ENCODE results near the gene TLR10. TPM values are rescaled to one million over a fixed set of nuclear protein-coding genes. Genes with fewer than 3 reads are reported as not detected.
"Not testable (repeated sequence)": the region's sequence is repeated elsewhere in the genome, so short reads cannot be mapped to it uniquely, and the experiment has no call there.

The TLR10 gene
- total and polyA plus RNA-seq, 3 experiments from 2014 or later: not detected

GRCh38 chr4:38820329-38821061 is 37.7 kb upstream of the TLR10 start:
- DNase-seq: no peak
- Mint-ChIP-seq H3K9me3 (peaks cover 3 to 11% (median 11%) of the 10 kb centered on the region in 5 donors), H3K27me3 (peaks cover 0 to 7% of the 10 kb centered on the region in 2 donors), H3K4me1 (peaks cover 7 to 18% (median 11%) of the 10 kb centered on the region in 3 donors), H3K4me3 (no peak overlapping the region), H3K27ac (no peak overlapping the region), H3K36me3 (peaks cover 0 to 33% (median 3%) of the 10 kb centered on the region in 3 donors)
- Histone ChIP-seq H3K27me3 (ENCODE audit: insufficient read depth, low read length, poor library complexity, severe bottlenecking) (no peaks in the 10 kb centered on the region), H3K4me1 (ENCODE audit: insufficient read depth, low read length) (no peaks in the 10 kb centered on the region), H3K36me3 (ENCODE audit: insufficient read depth, low read length) (no peaks in the 10 kb centered on the region), H3K4me3 (ENCODE audit: low read length) (no peak overlapping the region), H3K27ac (ENCODE audit: low read depth, low read length) (no peak overlapping the region), H3K9me3 (ENCODE audit: low read length) (no peaks in the 10 kb centered on the region)
- ChIA-PET CTCF (no interaction called here), POLR2A (no interaction called here)

GRCh38 chr4:38819569-38819968 is 36.8 kb upstream of the TLR10 start:
- peak overlapping the region in 1 of 8 donors; percentile 30 for H3K27ac Mint-ChIP-seq
- Histone ChIP-seq H3K27me3 (ENCODE audit: insufficient read depth, low read length, poor library complexity, severe bottlenecking) (no peaks in the 10 kb centered on the region), H3K36me3 (ENCODE audit: insufficient read depth, low read length) (no peaks in the 10 kb centered on the region), H3K4me1 (ENCODE audit: insufficient read depth, low read length) (no peaks in the 10 kb centered on the region), H3K4me3 (ENCODE audit: low read length) (no peak overlapping the region), H3K27ac (ENCODE audit: low read depth, low read length) (no peak overlapping the region), H3K9me3 (ENCODE audit: low read length) (no peaks in the 10 kb centered on the region)
- peaks cover 0 to 7% of the 10 kb centered on the region in 2 donors for H3K27me3 Mint-ChIP-seq
- ChIA-PET POLR2A (no interaction called here), CTCF (no interaction called here)
- peaks cover 7 to 18% (median 11%) of the 10 kb centered on the region in 3 donors for H3K4me1 Mint-ChIP-seq
- no peak for DNase-seq
- peaks cover 0 to 31% (median 3%) of the 10 kb centered on the region in 3 donors for H3K36me3 Mint-ChIP-seq
- peaks cover 3 to 13% (median 12%) of the 10 kb centered on the region in 5 donors for H3K9me3 Mint-ChIP-seq
- no peak overlapping the region for H3K4me3 Mint-ChIP-seq

GRCh38 chr4:38818441-38818976 is 35.7 kb upstream of the TLR10 start:
- Mint-ChIP-seq H3K27me3 (peaks cover 0 to 9% of the 10 kb centered on the region in 2 donors), H3K36me3 (peaks cover 0 to 30% (median 3%) of the 10 kb centered on the region in 3 donors), H3K4me1 (peaks cover 7 to 18% (median 11%) of the 10 kb centered on the region in 3 donors), H3K4me3 (no peak overlapping the region), H3K27ac (no peak overlapping the region), H3K9me3 (peaks cover 3 to 19% (median 15%) of the 10 kb centered on the region in 5 donors)
- Histone ChIP-seq H3K27me3 (ENCODE audit: insufficient read depth, low read length, poor library complexity, severe bottlenecking) (no peaks in the 10 kb centered on the region), H3K27ac (ENCODE audit: low read depth, low read length) (no peak overlapping the region), H3K4me3 (ENCODE audit: low read length) (no peak overlapping the region), H3K4me1 (ENCODE audit: insufficient read depth, low read length) (no peaks in the 10 kb centered on the region), H3K9me3 (ENCODE audit: low read length) (no peaks in the 10 kb centered on the region), H3K36me3 (ENCODE audit: insufficient read depth, low read length) (no peaks in the 10 kb centered on the region)
- ChIA-PET POLR2A (no interaction called here), CTCF (interaction anchor here (1.3 kb wide), 1 partner anchor 59 kb away, joined by 3 read pairs; no protein-coding TSS in a partner anchor)
- DNase-seq: no peak

GRCh38 chr4:38815885-38816782 is 33.3 kb upstream of the TLR10 start:
- no peak for DNase-seq
- H3K4me3 ChIP-seq (ENCODE audit: low read length): no peak overlapping the region
- Mint-ChIP-seq H3K27ac (peak overlapping the region in 1 of 8 donors; percentile 47), H3K4me1 (peaks cover 7 to 18% (median 11%) of the 10 kb centered on the region in 3 donors), H3K36me3 (peaks cover 0 to 24% (median 0%) of the 10 kb centered on the region in 3 donors), H3K9me3 (peaks cover 0 to 14% (median 11%) of the 10 kb centered on the region in 5 donors), H3K4me3 (no peak overlapping the region), H3K27me3 (peaks cover 0 to 12% of the 10 kb centered on the region in 2 donors)
- no peaks in the 10 kb centered on the region for H3K9me3 ChIP-seq (ENCODE audit: low read length)
- H3K27ac ChIP-seq (ENCODE audit: low read depth, low read length): no peak overlapping the region
- H3K27me3 ChIP-seq (ENCODE audit: insufficient read depth, low read length, poor library complexity, severe bottlenecking): no peaks in the 10 kb centered on the region
- ChIA-PET CTCF (interaction anchor here (1.0 kb wide), 1 partner anchor 34 kb away, joined by 3 read pairs; the partner anchor contains the start of gene TLR10), POLR2A (interaction anchor here (0.5 kb wide), 1 partner anchor 1383 kb away, joined by 3 read pairs; no protein-coding TSS in a partner anchor)
- no peaks in the 10 kb centered on the region for H3K36me3 ChIP-seq (ENCODE audit: insufficient read depth, low read length)
- no peaks in the 10 kb centered on the region for H3K4me1 ChIP-seq (ENCODE audit: insufficient read depth, low read length)

GRCh38 chr4:38814386-38814785 is 31.6 kb upstream of the TLR10 start:
- POLR2A ChIA-PET: no interaction called here

GRCh38 chr4:38811297-38811696 is 28.5 kb upstream of the TLR10 start:
- Histone ChIP-seq H3K27me3 (ENCODE audit: insufficient read depth, low read length, poor library complexity, severe bottlenecking) (no peaks in the 10 kb centered on the region), H3K36me3 (ENCODE audit: insufficient read depth, low read length) (no peaks in the 10 kb centered on the region), H3K4me3 (ENCODE audit: low read length) (no peak overlapping the region), H3K4me1 (ENCODE audit: insufficient read depth, low read length) (no peaks in the 10 kb centered on the region), H3K9me3 (ENCODE audit: low read length) (no peaks in the 10 kb centered on the region), H3K27ac (ENCODE audit: low read depth, low read length) (no peak overlapping the region)
- CTCF ChIA-PET: no interaction called here
- DNase-seq: no peak
- Mint-ChIP-seq H3K4me3 (no peak overlapping the region), H3K4me1 (peaks cover 0 to 3% (median 0%) of the 10 kb centered on the region in 3 donors), H3K27ac (peak overlapping the region in 1 of 8 donors; percentile 15), H3K27me3 (peaks cover 0 to 8% of the 10 kb centered on the region in 2 donors), H3K36me3 (peaks cover 0 to 20% (median 0%) of the 10 kb centered on the region in 3 donors), H3K9me3 (peaks cover 0 to 14% (median 11%) of the 10 kb centered on the region in 5 donors)
- POLR2A ChIA-PET: no interaction called here

More at GRCh38 chr4:38814386-38814785, 31.6 kb upstream of the TLR10 start:
- peaks cover 0 to 24% (median 0%) of the 10 kb centered on the region in 3 donors for H3K36me3 Mint-ChIP-seq
- Histone ChIP-seq H3K27ac (ENCODE audit: low read depth, low read length) (no peak overlapping the region), H3K27me3 (ENCODE audit: insufficient read depth, low read length, poor library complexity, severe bottlenecking) (no peaks in the 10 kb centered on the region), H3K36me3 (ENCODE audit: insufficient read depth, low read length) (no peaks in the 10 kb centered on the region), H3K4me1 (ENCODE audit: insufficient read depth, low read length) (no peaks in the 10 kb centered on the region), H3K9me3 (ENCODE audit: low read length) (no peaks in the 10 kb centered on the region), H3K4me3 (ENCODE audit: low read length) (no peak overlapping the region)
- H3K4me1 Mint-ChIP-seq: peaks cover 2 to 3% (median 3%) of the 10 kb centered on the region in 3 donors
- CTCF ChIA-PET: interaction anchor here (1.2 kb wide), 1 partner anchor 70 kb away, joined by 3 read pairs; no protein-coding TSS in a partner anchor
- no peak overlapping the region for H3K27ac Mint-ChIP-seq
- DNase-seq: no peak
- no peak overlapping the region for H3K4me3 Mint-ChIP-seq
- H3K9me3 Mint-ChIP-seq: peaks cover 0 to 14% (median 11%) of the 10 kb centered on the region in 5 donors
- H3K27me3 Mint-ChIP-seq: peaks cover 0 to 12% of the 10 kb centered on the region in 2 donors

- H3K4me3 ChIP-seq (ENCODE audit: low read length); DNase-seq; H3K27me3 ChIP-seq (ENCODE audit: insufficient read depth, low read length, poor library complexity, severe bottlenecking); POLR2A ChIA-PET; H3K27me3 Mint-ChIP-seq; H3K4me3 Mint-ChIP-seq; H3K27ac Mint-ChIP-seq; H3K27ac ChIP-seq (ENCODE audit: low read depth, low read length); H3K36me3 ChIP-seq (ENCODE audit: insufficient read depth, low read length); H3K9me3 ChIP-seq (ENCODE audit: low read length); H3K4me1 ChIP-seq (ENCODE audit: insufficient read depth, low read length): not testable (repeated sequence)
- H3K9me3 Mint-ChIP-seq: peaks cover 7 to 11% (median 9%) of the 10 kb centered on the region in 5 donors
- CTCF ChIA-PET: interaction anchor here (1.3 kb wide), 1 partner anchor 48 kb away, joined by 3 read pairs; no protein-coding TSS in a partner anchor
- peaks cover 29 to 39% (median 33%) of the 10 kb centered on the region in 3 donors for H3K4me1 Mint-ChIP-seq
- peaks cover 4 to 16% (median 12%) of the 10 kb centered on the region in 3 donors for H3K36me3 Mint-ChIP-seq
Measured at GRCh38 chr4:38807462-38807861, 24.7 kb upstream of the TLR10 start.

Measured in CD8-positive, alpha-beta memory T cell (primary cell).